HAP-1 (cell line): ENCODE data around the gene GLMP.

Experiments
- DNase-seq, 2 experiments: peaks; one replicate each; pipeline ENCODE4 v3.0.0-alpha.2; 2016 to 2020; ENCODE audit warnings: low spot score in 2 of 2
- H3K27me3 ChIP-seq: fragments of 250-450 bp; sonication (Bioruptor Pico); 2 replicates; pipeline ENCODE4 v1.5.1; 2020; ENCODE audit warnings: low read depth, mild to moderate bottlenecking, moderate library complexity
- H3K36me3 ChIP-seq: fragments of 250-450 bp; sonication (Bioruptor Pico); replicated peaks from 2 replicates; pipeline ENCODE4 v1.5.1; 2020; ENCODE audit warnings: mild to moderate bottlenecking
- H3K4me1 ChIP-seq: fragments of 250-450 bp; sonication (Bioruptor Pico); 2 replicates; pipeline ENCODE4 v1.5.1; 2020; ENCODE audit warnings: mild to moderate bottlenecking
- H3K4me3 ChIP-seq: fragments of 250-450 bp; sonication (Bioruptor Pico); 2 replicates; pipeline ENCODE4 v1.5.1; 2020; ENCODE audit warnings: mild to moderate bottlenecking, moderate library complexity
- H3K9me3 ChIP-seq: fragments of 250-450 bp; sonication (Bioruptor Pico); 2 replicates; pipeline ENCODE4 v1.5.1; 2020; ENCODE audit warnings: mild to moderate bottlenecking, moderate library complexity
- in situ Hi-C: fragments of 300-500 bp; cut with MboI; formaldehyde crosslinking; loops from 3 replicates; pipeline ENCODE4 v1.14.3; 2020; ENCODE audit warnings: low sequenced_read_pairs, inconsistent platforms, mixed read lengths

Gene GLMP

GRCh38 chr1:156282479-156283222, 12.8 kb downstream of the GLMP start, which contains the start of gene SMG5:
TSS of gene SMG5 (minus strand) at chr1:156282825. CDS start at chr1:156282680, 145 bp downstream.
- in situ Hi-C loops = no loop called here
- H3K4me3 ChIP-seq = peak within 1 kb of the TSS; percentile 98

GRCh38 chr1:156281693-156282478, 13.6 kb downstream of the GLMP start:
- Histone ChIP-seq H3K4me1 (peaks cover 9% of the 10 kb centered on the region), H3K4me3 (peak overlapping the region; percentile 98), H3K36me3 (peaks cover 42% of the 10 kb centered on the region), H3K27me3 (no peaks in the 10 kb centered on the region), H3K9me3 (no peaks in the 10 kb centered on the region)
- DNase-seq = peak; percentile 34 to 36
- in situ Hi-C loops = no loop called here

More at GRCh38 chr1:156282479-156283222, 12.8 kb downstream of the GLMP start, which contains the start of gene SMG5:
- Histone ChIP-seq H3K36me3 (peaks cover 34% of the 10 kb centered on the region), H3K4me1 (peaks cover 9% of the 10 kb centered on the region), H3K27me3 (no peaks in the 10 kb centered on the region), H3K9me3 (no peaks in the 10 kb centered on the region)
- peak; percentile 98 for DNase-seq

- Histone ChIP-seq H3K27me3 (no peaks in the 10 kb centered on the region), H3K36me3 (peaks cover 48% of the 10 kb centered on the region), H3K9me3 (no peaks in the 10 kb centered on the region), H3K4me3 (peak overlapping the region; percentile 98), H3K4me1 (peaks cover 9% of the 10 kb centered on the region)
- in situ Hi-C loops = no loop called here
- peak in 1 of 2 experiments; percentile 34 for DNase-seq
Observed at GRCh38 chr1:156281281-156281680, 14.2 kb downstream of the GLMP start.

GRCh38 chr1:156279837-156280236, 15.6 kb downstream of the GLMP start:
- Histone ChIP-seq H3K4me3 (no peak overlapping the region), H3K4me1 (peaks cover 9% of the 10 kb centered on the region), H3K27me3 (no peaks in the 10 kb centered on the region), H3K36me3 (peaks cover 55% of the 10 kb centered on the region), H3K9me3 (no peaks in the 10 kb centered on the region)
- no peak for DNase-seq
- in situ Hi-C loops = no loop called here

GRCh38 chr1:156276966-156277381, 18.5 kb downstream of the GLMP start:
- Histone ChIP-seq H3K27me3 (no peaks in the 10 kb centered on the region), H3K9me3 (no peaks in the 10 kb centered on the region), H3K4me3 (no peak overlapping the region), H3K4me1 (peaks cover 2% of the 10 kb centered on the region), H3K36me3 (peaks cover 77% of the 10 kb centered on the region)
- DNase-seq = no peak
- in situ Hi-C loops = no loop called here

GRCh38 chr1:156276532-156276931, 18.9 kb downstream of the GLMP start:
- in situ Hi-C loops = no loop called here
- DNase-seq = no peak
- H3K4me3 ChIP-seq = no peak overlapping the region
- H3K36me3 ChIP-seq = peaks cover 81% of the 10 kb centered on the region
- no peaks in the 10 kb centered on the region for H3K9me3 ChIP-seq
- H3K27me3 ChIP-seq = no peaks in the 10 kb centered on the region
- peaks cover 1% of the 10 kb centered on the region; the same call in 1 of the 2 replicates for H3K4me1 ChIP-seq

GRCh38 chr1:156270314-156270713, 25.2 kb downstream of the GLMP start:
- in situ Hi-C loops = no loop called here
- no peaks in the 10 kb centered on the region for H3K27me3 ChIP-seq
- peaks cover 88% of the 10 kb centered on the region for H3K36me3 ChIP-seq

GRCh38 chr1:156268336-156268735, 27.1 kb downstream of the GLMP start:
- Histone ChIP-seq H3K4me3 (no peak overlapping the region), H3K9me3 (no peaks in the 10 kb centered on the region), H3K27me3 (no peaks in the 10 kb centered on the region), H3K4me1 (no peaks in the 10 kb centered on the region), H3K36me3 (peaks cover 85% of the 10 kb centered on the region)
- in situ Hi-C loops = no loop called here
- no peak for DNase-seq

More at GRCh38 chr1:156270314-156270713, 25.2 kb downstream of the GLMP start:
- H3K4me1 ChIP-seq = no peaks in the 10 kb centered on the region
- no peaks in the 10 kb centered on the region for H3K9me3 ChIP-seq
- DNase-seq = no peak
- no peak overlapping the region for H3K4me3 ChIP-seq

GRCh38 chr1:156266051-156266450, 29.4 kb downstream of the GLMP start:
- Histone ChIP-seq H3K36me3 (peaks cover 87% of the 10 kb centered on the region), H3K9me3 (no peaks in the 10 kb centered on the region), H3K4me3 (no peak overlapping the region), H3K27me3 (no peaks in the 10 kb centered on the region), H3K4me1 (no peaks in the 10 kb centered on the region)
- DNase-seq = no peak
- in situ Hi-C loops = no loop called here

GRCh38 chr1:156263288-156263655, 32.2 kb downstream of the GLMP start:
- DNase-seq = no peak
- H3K36me3 ChIP-seq = peaks cover 91% of the 10 kb centered on the region

GRCh38 chr1:156262461-156263287, 32.8 kb downstream of the GLMP start:
- in situ Hi-C loops = no loop called here
- H3K36me3 ChIP-seq = peaks cover 91% of the 10 kb centered on the region
- DNase-seq = no peak

More at GRCh38 chr1:156263288-156263655, 32.2 kb downstream of the GLMP start:
- Histone ChIP-seq H3K27me3 (no peaks in the 10 kb centered on the region), H3K4me1 (no peaks in the 10 kb centered on the region), H3K4me3 (no peak overlapping the region), H3K9me3 (no peaks in the 10 kb centered on the region)
- in situ Hi-C loops = no loop called here

GRCh38 chr1:156260896-156261295, 34.6 kb downstream of the GLMP start:
- in situ Hi-C loops = no loop called here
- DNase-seq = no peak
- no peaks in the 10 kb centered on the region for H3K9me3 ChIP-seq
- H3K4me3 ChIP-seq = no peak overlapping the region
- H3K36me3 ChIP-seq = peaks cover 86% of the 10 kb centered on the region
- no peaks in the 10 kb centered on the region for H3K4me1 ChIP-seq
- no peaks in the 10 kb centered on the region for H3K27me3 ChIP-seq

More at GRCh38 chr1:156262461-156263287, 32.8 kb downstream of the GLMP start:
- no peak overlapping the region for H3K4me3 ChIP-seq
- H3K4me1 ChIP-seq = no peaks in the 10 kb centered on the region
- H3K27me3 ChIP-seq = no peaks in the 10 kb centered on the region
- H3K9me3 ChIP-seq = no peaks in the 10 kb centered on the region

- H3K4me3 ChIP-seq = no peak overlapping the region
Observed at GRCh38 chr1:156259805-156260204, 35.7 kb downstream of the GLMP start.

More at GRCh38 chr1:156259805-156260204, 35.7 kb downstream of the GLMP start:
- H3K27me3 ChIP-seq = no peaks in the 10 kb centered on the region
- DNase-seq = no peak
- no peaks in the 10 kb centered on the region for H3K4me1 ChIP-seq
- in situ Hi-C loops = no loop called here
- H3K36me3 ChIP-seq = peaks cover 86% of the 10 kb centered on the region
- H3K9me3 ChIP-seq = no peaks in the 10 kb centered on the region
